HG03378 (cell line): ENCODE results near the gene CD2AP.
"Not testable (repeated sequence)": the region's sequence is repeated elsewhere in the genome, so short reads cannot be mapped to it uniquely, and the experiment has no call there.

Experiments
- ATAC-seq: cut with Tn5 transposase; IDR thresholded peaks from one replicate; pipeline ENCODE4 v1.9.1; 2021; ENCODE audit warnings: mild to moderate bottlenecking, moderate library complexity; ENCODE audit not compliant: unreplicated experiment

CD2AP gene

GRCh38 chr6:47556459-47556858 lies 78.9 kb downstream of the CD2AP start:
- ATAC-seq = not testable (repeated sequence)

- ATAC-seq = no peak
Measured at GRCh38 chr6:47563162-47563561, 85.6 kb downstream of the CD2AP start.

GRCh38 chr6:47566602-47567001 lies 89.0 kb downstream of the CD2AP start:
- ATAC-seq = not testable (repeated sequence)

- no peak for ATAC-seq
Measured at GRCh38 chr6:47567586-47567985, 90.0 kb downstream of the CD2AP start.

GRCh38 chr6:47571488-47571887 lies 93.9 kb downstream of the CD2AP start:
- no peak for ATAC-seq

GRCh38 chr6:47573109-47573508 lies 95.5 kb downstream of the CD2AP start:
- no peak for ATAC-seq

GRCh38 chr6:47574789-47575188 lies 97.2 kb downstream of the CD2AP start:
- no peak for ATAC-seq

- ATAC-seq = no peak
Measured at GRCh38 chr6:47579040-47579439, 101.5 kb downstream of the CD2AP start.

- ATAC-seq = peak; percentile 85
Measured at GRCh38 chr6:47581591-47581990, 104.0 kb downstream of the CD2AP start.

GRCh38 chr6:47587493-47587892 lies 109.9 kb downstream of the CD2AP start:
- no peak for ATAC-seq

GRCh38 chr6:47592131-47592840 lies 114.7 kb downstream of the CD2AP start:
- no peak for ATAC-seq

- ATAC-seq = no peak
Measured at GRCh38 chr6:47593979-47594378, 116.4 kb downstream of the CD2AP start.

GRCh38 chr6:47595785-47596184 lies 118.2 kb downstream of the CD2AP start:
- ATAC-seq = no peak

GRCh38 chr6:47598367-47598766 lies 120.8 kb downstream of the CD2AP start:
- ATAC-seq = no peak

GRCh38 chr6:47599512-47599911 lies 121.9 kb downstream of the CD2AP start:
- ATAC-seq = no peak

- ATAC-seq = no peak
Measured at GRCh38 chr6:47603227-47603626, 125.6 kb downstream of the CD2AP start.

- no peak for ATAC-seq
Measured at GRCh38 chr6:47603995-47604394, 126.4 kb downstream of the CD2AP start.

- no peak for ATAC-seq
Measured at GRCh38 chr6:47621838-47622449, 144.4 kb downstream of the CD2AP start.

- ATAC-seq = no peak
Measured at GRCh38 chr6:47626782-47627181, 149.2 kb downstream of the CD2AP start.

- no peak for ATAC-seq
Measured at GRCh38 chr6:47628448-47629272, 151.1 kb downstream of the CD2AP start.

- no peak for ATAC-seq
Measured at GRCh38 chr6:47629954-47630353, 152.4 kb downstream of the CD2AP start.

GRCh38 chr6:47630587-47630986 lies 153.0 kb downstream of the CD2AP start:
- no peak for ATAC-seq
